GM23338 (cell line): ENCODE results near the gene PDGFRB. TPM values are rescaled to one million over a fixed set of nuclear protein-coding genes. Genes with fewer than 3 reads are reported as not detected.

Source experiments
- ATAC-seq: fragments of 200-7000 bp; cut with Tn5 transposase; 3 replicates; pipeline ENCODE4 v1.9.1; 2020
- DNase-seq: peaks from one replicate; pipeline ENCODE4 v3.0.0-alpha.2; 2015; ENCODE audit warnings: low spot score
- H2AFZ ChIP-seq: fragments of 200-600 bp; sonication (generic); 2 replicates; pipeline ENCODE4 v1.8.0; 2016; ENCODE audit warnings: antibody characterized with exemption, mild to moderate bottlenecking, moderate library complexity
- H3F3A ChIP-seq: fragments of 200-600 bp; sonication (generic); replicated peaks from 2 replicates; pipeline ENCODE4 v1.8.0; 2017; ENCODE audit warnings: antibody characterized with exemption, mixed run types, low read depth
- H3K27ac ChIP-seq: fragments of 200-600 bp; sonication (generic); 2 replicates; pipeline ENCODE4 v1.6.1; 2016; ENCODE audit warnings: low read depth
- H3K27me3 ChIP-seq: fragments of 200-600 bp; sonication (generic); 2 replicates; pipeline ENCODE4 v1.8.0; 2016; ENCODE audit warnings: mild to moderate bottlenecking, mixed run types, moderate library complexity; ENCODE audit not compliant: insufficient read depth
- H3K36me3 ChIP-seq: fragments of 200-600 bp; sonication (generic); 2 replicates; pipeline ENCODE4 v1.8.0; 2016; ENCODE audit warnings: mild to moderate bottlenecking; ENCODE audit not compliant: insufficient read depth
- H3K4me1 ChIP-seq: fragments of 200-600 bp; sonication (generic); 2 replicates; pipeline ENCODE4 v1.8.0; 2016; ENCODE audit warnings: mild to moderate bottlenecking, moderate library complexity; ENCODE audit not compliant: insufficient read depth
- H3K4me2 ChIP-seq: fragments of 200-600 bp; sonication (generic); 2 replicates; pipeline ENCODE4 v1.7.1; 2017; ENCODE audit warnings: mixed run types
- H3K4me3 ChIP-seq: fragments of 200-600 bp; sonication (generic); 2 replicates; pipeline ENCODE4 v1.6.1; 2016; ENCODE audit warnings: mixed run types
- H3K79me2 ChIP-seq: fragments of 200-600 bp; sonication (generic); replicated peaks from 2 replicates; pipeline ENCODE4 v1.8.0; 2017; ENCODE audit warnings: mild to moderate bottlenecking; ENCODE audit not compliant: insufficient read depth
- H3K9me2 ChIP-seq: fragments of 200-600 bp; sonication (generic); 2 replicates; pipeline ENCODE4 v1.8.0; 2017; ENCODE audit not compliant: insufficient read depth
- H4K20me1 ChIP-seq: fragments of 200-600 bp; sonication (generic); replicated peaks from 2 replicates; pipeline ENCODE4 v1.8.0; 2017; ENCODE audit warnings: mild to moderate bottlenecking; ENCODE audit not compliant: insufficient read depth
- H3K27ac Mint-ChIP-seq: 2 replicates; pipeline ENCODE4 v1.8.0; 2020; ENCODE audit warnings: inconsistent platforms, mild to moderate bottlenecking, moderate library complexity, mixed read lengths
- H3K27me3 Mint-ChIP-seq: 3 replicates; pipeline ENCODE4 v1.8.0; 2022; ENCODE audit warnings: low read depth, mild to moderate bottlenecking, moderate library complexity, mixed read lengths, inconsistent platforms; ENCODE audit not compliant: insufficient read depth, poor library complexity
- H3K36me3 Mint-ChIP-seq: 3 replicates; pipeline ENCODE4 v1.8.0; 2021; ENCODE audit warnings: low read depth, mild to moderate bottlenecking, inconsistent platforms, moderate library complexity, mixed read lengths
- H3K4me1 Mint-ChIP-seq: 3 replicates; pipeline ENCODE4 v1.8.0; 2020; ENCODE audit warnings: mild to moderate bottlenecking, inconsistent platforms, mixed read lengths
- H3K4me3 Mint-ChIP-seq: 3 replicates; pipeline ENCODE4 v1.8.0; 2021; ENCODE audit warnings: moderate library complexity, mild to moderate bottlenecking, inconsistent platforms, mixed read lengths
- H3K9me3 Mint-ChIP-seq: 3 replicates; pipeline ENCODE4 v1.8.0; 2020; ENCODE audit warnings: moderate library complexity, mild to moderate bottlenecking, inconsistent platforms, mixed read lengths
- ETS1 ChIP-seq: IDR thresholded peaks from 2 replicates; pipeline ENCODE4 v1.6.1; 2016; ENCODE audit warnings: antibody characterized with exemption
- EZH2 ChIP-seq: fragments of 200-600 bp; sonication (generic); IDR thresholded peaks from one replicate; pipeline ENCODE4 v1.8.0; 2017; ENCODE audit warnings: antibody characterized with exemption, mild to moderate bottlenecking, low read depth; ENCODE audit not compliant: unreplicated experiment
- EZH2phosphoT487 ChIP-seq: fragments of 200-600 bp; sonication (generic); IDR thresholded peaks from one replicate; pipeline ENCODE4 v1.8.1; 2018; ENCODE audit warnings: antibody characterized with exemption; ENCODE audit not compliant: unreplicated experiment
- JUNB ChIP-seq: IDR thresholded peaks from one replicate; pipeline ENCODE4 v1.6.1; 2016; ENCODE audit warnings: antibody characterized with exemption; ENCODE audit not compliant: unreplicated experiment
- NANOG ChIP-seq: IDR thresholded peaks from 2 replicates; pipeline ENCODE4 v1.6.1; 2016; ENCODE audit warnings: antibody characterized with exemption, borderline replicate concordance
- POLR2AphosphoS5 ChIP-seq: IDR thresholded peaks from 2 replicates; pipeline ENCODE4 v1.6.1; 2016; ENCODE audit warnings: antibody characterized with exemption, low read depth
- REST ChIP-seq: IDR thresholded peaks from one replicate; pipeline ENCODE4 v1.6.1; 2018; ENCODE audit warnings: antibody characterized with exemption; ENCODE audit not compliant: unreplicated experiment
- STAT1 ChIP-seq: IDR thresholded peaks from one replicate; pipeline ENCODE4 v1.6.1; 2016; ENCODE audit warnings: antibody characterized with exemption; ENCODE audit not compliant: unreplicated experiment
- ZNF114 ChIP-seq: fragments of 250-450 bp; sonication (Bioruptor Pico); IDR thresholded peaks from 2 replicates; pipeline ENCODE4 v1.5.0; 2020; ENCODE audit warnings: mild to moderate bottlenecking, moderate library complexity
- polyA plus RNA-seq: library from polyadenylated mRNA; unstranded; fragments of >200 nt; fragmentation: Nextera tagmentation; extraction: Ambion mirVana; gene quantifications from 2 replicates; pipeline ENCODE4 v1.2.1, GENCODE V29; 2016
- total RNA-seq: library from RNA; depleted of rRNA; stranded (reverse); fragments of >200 nt; shearing (Covaris generic); gene quantifications from 2 replicates; pipeline ENCODE4 v1.2.3, GENCODE V29; 2014

Gene PDGFRB
- total and polyA plus RNA-seq, 2 experiments from 2014 or later: 4.5 to 11.3 TPM

- Histone ChIP-seq H2AFZ (no peak overlapping the region), H3K4me1 (peaks cover 25% of the 10 kb centered on the region), H3K27ac (no peak overlapping the region), H3K79me2 (no peaks in the 10 kb centered on the region), H3K36me3 (no peaks in the 10 kb centered on the region), H3K4me3 (no peak overlapping the region), H3K27me3 (no peaks in the 10 kb centered on the region), H3K4me2 (no peak overlapping the region), H3K9me2 (no peaks in the 10 kb centered on the region), H3F3A (no peaks in the 10 kb centered on the region), H4K20me1 (no peaks in the 10 kb centered on the region)
- H3K27ac Mint-ChIP-seq: no peak overlapping the region
- H3K27me3 Mint-ChIP-seq: peaks cover 14% of the 10 kb centered on the region
- no peak overlapping the region for H3K4me3 Mint-ChIP-seq
- DNase-seq (no peak), ATAC-seq (no peak)
- H3K9me3 Mint-ChIP-seq: no peaks in the 10 kb centered on the region
- peaks cover 28% of the 10 kb centered on the region for H3K4me1 Mint-ChIP-seq
- H3K36me3 Mint-ChIP-seq: no peaks in the 10 kb centered on the region
- TF ChIP-seq POLR2AphosphoS5: no peak
- no peak for TF ChIP-seq NANOG
- TF ChIP-seq ETS1: no peak
- TF ChIP-seq ZNF114 (CRISPR knock-in tag): no peak
- TF ChIP-seq JUNB: no peak
- no peak for TF ChIP-seq STAT1
These were observed 2.8 kb downstream of the PDGFRB start for GRCh38 chr5:150152636-150153462.

GRCh38 chr5:150149618-150150017 is 6.0 kb downstream of the PDGFRB start:
- no peaks in the 10 kb centered on the region; the same call in 2 of the 3 replicates for H3K36me3 Mint-ChIP-seq
- peaks cover 20% of the 10 kb centered on the region for H3K4me1 Mint-ChIP-seq
- no peak for TF ChIP-seq EZH2
- TF ChIP-seq REST: no peak
- TF ChIP-seq EZH2phosphoT487: no peak
- no peak for TF ChIP-seq STAT1
- TF ChIP-seq ETS1: no peak
- no peak for TF ChIP-seq NANOG
- TF ChIP-seq ZNF114 (CRISPR knock-in tag): no peak
- no peak for TF ChIP-seq POLR2AphosphoS5

More at GRCh38 chr5:150149618-150150017, 6.0 kb downstream of the PDGFRB start:
- Mint-ChIP-seq H3K9me3 (no peaks in the 10 kb centered on the region), H3K27me3 (peaks cover 10% of the 10 kb centered on the region), H3K4me3 (no peak overlapping the region), H3K27ac (no peak overlapping the region)
- Histone ChIP-seq H3K4me2 (no peak overlapping the region), H3K9me2 (no peaks in the 10 kb centered on the region), H3K4me3 (no peak overlapping the region), H2AFZ (no peak overlapping the region), H4K20me1 (no peaks in the 10 kb centered on the region), H3K36me3 (no peaks in the 10 kb centered on the region), H3F3A (no peaks in the 10 kb centered on the region), H3K79me2 (no peaks in the 10 kb centered on the region), H3K27ac (no peak overlapping the region), H3K4me1 (peaks cover 14% of the 10 kb centered on the region), H3K27me3 (no peaks in the 10 kb centered on the region)
- ATAC-seq (no peak), DNase-seq (no peak)
